NCI-H2107 (cell line): ENCODE results near the gene IQCM.

Experiments used
- DNase-seq: peaks from one replicate; lab custom pipeline; 2025; lab: John Stamatoyannopoulos, UW

IQCM gene

GRCh38 chr4:149815743-149816142, at the start of gene IQCM:
Gene IQCM (minus strand): TSS chr4:149815843. CDS start chr4:149742691, 73,152 bp downstream.
- DNase-seq = no peak

GRCh38 chr4:149857446-149857845, 41.8 kb upstream of the IQCM start:
- no peak for DNase-seq

DNA sequence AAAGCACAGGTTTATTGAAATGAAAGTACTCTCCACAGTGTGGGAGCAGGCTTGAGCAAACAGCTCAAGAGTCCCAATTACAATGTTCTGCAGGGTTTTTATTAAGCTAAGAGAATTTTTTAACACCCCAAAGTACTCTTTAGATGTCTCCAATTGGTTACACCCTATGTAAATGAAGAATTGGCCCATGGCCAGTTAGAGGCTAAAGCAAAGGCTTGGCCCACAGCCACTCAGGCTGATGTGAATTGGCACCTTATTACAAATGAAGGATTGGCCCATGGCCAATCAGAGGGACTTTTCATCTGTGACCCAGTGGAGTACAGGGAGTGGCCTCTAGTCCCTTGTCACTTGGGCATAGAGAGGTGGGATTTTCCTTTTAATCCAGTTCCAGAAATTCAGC, 30.1 kb upstream of the IQCM start:
- DNase-seq = no peak

GRCh38 chr4:149841686-149842085, 26.0 kb upstream of the IQCM start:
- no peak for DNase-seq

DNA sequence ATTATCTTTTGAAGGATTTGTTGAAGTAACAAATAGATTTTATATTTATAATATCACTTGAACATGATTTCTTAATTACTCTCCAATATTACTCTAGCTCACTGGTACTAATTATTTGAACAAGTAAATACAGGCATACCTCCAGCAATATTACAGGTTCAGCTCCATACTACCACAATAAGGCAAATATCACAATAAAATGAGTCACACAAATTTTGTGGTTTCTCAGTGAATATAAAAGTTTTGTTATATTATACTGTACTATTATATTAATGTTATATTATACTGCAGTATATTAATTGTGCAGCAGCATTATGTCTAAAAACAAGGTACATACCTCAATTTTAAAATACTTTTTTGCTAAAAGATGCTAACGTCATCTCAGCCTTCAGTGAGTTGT, 22.4 kb upstream of the IQCM start:
- no peak for DNase-seq

- no peak for DNase-seq
These were observed 20.9 kb upstream of the IQCM start for GRCh38 chr4:149836546-149836945.

- no peak for DNase-seq
These were observed 19.6 kb upstream of the IQCM start for GRCh38 chr4:149835280-149835679.

GRCh38 chr4:149831656-149832208, 16.1 kb upstream of the IQCM start:
- no peak for DNase-seq

DNA sequence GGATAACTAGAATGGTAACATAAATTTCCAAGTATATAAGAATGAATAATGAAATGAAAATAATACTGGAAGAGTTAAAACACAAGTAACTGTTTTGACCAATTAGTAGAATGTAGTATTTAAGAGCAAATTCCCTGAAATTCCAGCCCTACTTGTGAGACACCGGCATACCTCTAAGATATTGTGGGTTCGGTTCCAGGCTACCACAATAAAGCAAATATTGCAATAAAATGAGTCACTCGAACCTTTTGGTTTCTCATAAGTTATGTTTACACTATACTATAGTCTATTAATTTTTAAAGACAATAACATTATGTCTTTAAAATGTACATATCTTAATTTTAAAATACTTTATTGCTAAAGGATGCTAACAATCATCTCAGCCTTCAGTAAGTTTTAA, 15.2 kb upstream of the IQCM start:
- DNase-seq = no peak

DNA sequence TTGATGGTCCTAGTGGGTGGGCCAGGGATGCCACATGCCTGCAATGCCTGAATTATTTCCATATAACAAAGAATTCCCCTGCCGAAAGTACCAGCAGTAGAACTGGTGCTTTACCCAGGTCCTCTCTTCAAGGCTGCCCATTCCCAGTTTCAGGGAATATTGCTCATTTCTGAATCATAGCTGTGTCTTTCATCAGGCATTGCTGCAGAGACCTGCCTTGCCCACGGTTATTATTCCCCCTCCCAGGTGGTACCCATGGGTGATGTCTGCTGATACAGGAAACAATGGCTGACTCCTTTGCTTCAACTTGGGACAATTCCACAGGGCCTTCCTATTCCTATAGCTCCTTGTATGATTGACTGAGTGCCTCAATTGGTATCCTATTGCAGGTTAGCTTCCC, 9.7 kb upstream of the IQCM start:
- DNase-seq = no peak

DNA sequence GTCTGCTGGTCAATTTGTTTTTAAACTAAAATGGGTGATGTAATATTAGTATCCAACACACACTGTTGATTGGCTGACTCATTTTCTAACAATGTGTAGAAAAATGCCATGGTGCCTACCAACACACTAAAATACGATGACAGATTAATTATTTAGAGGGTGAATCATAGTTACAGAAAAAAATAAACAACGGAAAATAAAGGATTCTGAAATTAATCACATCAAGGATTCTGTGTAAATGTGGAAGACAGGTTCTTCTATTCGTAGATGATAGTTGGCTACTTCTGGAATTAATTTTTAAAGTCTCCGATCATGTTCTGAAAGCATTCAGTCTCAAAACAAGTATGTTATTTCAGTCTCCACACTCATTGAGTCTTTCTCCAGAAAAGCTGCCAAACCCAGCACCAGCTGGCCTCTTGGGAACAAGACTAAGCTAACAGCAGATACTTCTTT, 8.2 kb upstream of the IQCM start:
- no peak for DNase-seq

GRCh38 chr4:149801416-149801815, 14.2 kb downstream of the IQCM start:
- no peak for DNase-seq

GRCh38 chr4:149799546-149799945, 16.1 kb downstream of the IQCM start:
- DNase-seq = no peak

- DNase-seq = no peak
These were observed 19.3 kb downstream of the IQCM start for GRCh38 chr4:149796381-149796780.

GRCh38 chr4:149795256-149795655, 20.4 kb downstream of the IQCM start:
- DNase-seq = no peak

DNA sequence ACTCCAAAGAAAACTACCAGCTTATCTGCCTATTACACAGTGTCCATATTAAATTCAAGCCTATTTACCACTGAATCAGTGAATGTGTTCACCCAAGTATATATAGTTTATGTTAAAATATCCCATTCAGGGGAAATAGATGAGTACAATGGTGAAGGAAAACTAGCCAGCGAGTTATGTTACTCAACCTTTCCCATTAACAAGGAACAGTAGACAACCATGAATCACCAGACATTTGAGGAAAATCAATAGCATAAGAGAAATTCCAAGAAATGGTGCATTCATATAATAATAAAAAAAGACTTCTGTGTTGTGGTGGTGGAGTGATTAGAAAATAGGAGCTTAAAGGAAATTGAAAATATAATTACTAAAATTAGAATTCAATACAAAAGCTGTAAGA, 21.3 kb downstream of the IQCM start:
- DNase-seq = no peak

DNA sequence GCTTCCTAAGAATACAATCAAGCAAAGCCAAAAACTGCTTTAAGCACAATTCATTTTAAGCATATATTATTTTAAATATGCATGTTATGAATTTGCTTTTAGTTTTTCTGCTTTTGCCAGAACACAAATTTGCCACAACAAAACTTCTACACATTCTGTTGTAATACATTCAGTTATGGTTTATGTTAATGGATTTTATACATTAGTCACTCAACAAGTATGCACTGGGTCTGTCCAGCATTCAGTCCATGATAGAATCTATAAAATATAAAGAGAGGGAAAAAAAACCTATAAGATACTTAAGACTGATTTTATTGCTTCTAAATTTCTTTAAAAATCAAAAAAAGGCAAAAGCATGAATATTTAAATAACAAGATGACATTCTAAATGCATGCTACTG, 22.2 kb downstream of the IQCM start:
- DNase-seq = no peak

GRCh38 chr4:149791851-149792250, 23.8 kb downstream of the IQCM start:
- DNase-seq = no peak

GRCh38 chr4:149790172-149790907, 25.3 kb downstream of the IQCM start:
- DNase-seq = no peak

- no peak for DNase-seq
These were observed 27.3 kb downstream of the IQCM start for GRCh38 chr4:149788300-149788699.

GRCh38 chr4:149785696-149786431, 29.8 kb downstream of the IQCM start:
- DNase-seq = no peak

DNA sequence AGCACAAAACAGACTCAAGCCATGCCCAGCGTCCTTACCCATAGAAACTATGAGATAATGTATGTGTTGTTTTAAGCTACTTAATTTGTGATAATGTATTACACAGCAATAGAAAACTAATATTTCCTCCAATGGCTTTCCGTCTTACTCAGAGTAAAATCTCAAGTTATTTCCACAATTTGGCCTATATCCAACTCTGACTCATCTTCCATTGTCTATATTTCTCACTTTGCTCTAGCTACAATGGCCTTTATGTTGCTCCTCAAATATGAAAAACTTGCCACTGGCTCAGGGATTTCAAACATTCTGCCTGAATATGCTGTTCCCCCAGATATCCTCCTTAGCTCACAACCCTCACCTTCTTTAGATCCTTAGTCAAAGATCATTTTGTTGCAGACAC, 31.6 kb downstream of the IQCM start:
- no peak for DNase-seq

DNA sequence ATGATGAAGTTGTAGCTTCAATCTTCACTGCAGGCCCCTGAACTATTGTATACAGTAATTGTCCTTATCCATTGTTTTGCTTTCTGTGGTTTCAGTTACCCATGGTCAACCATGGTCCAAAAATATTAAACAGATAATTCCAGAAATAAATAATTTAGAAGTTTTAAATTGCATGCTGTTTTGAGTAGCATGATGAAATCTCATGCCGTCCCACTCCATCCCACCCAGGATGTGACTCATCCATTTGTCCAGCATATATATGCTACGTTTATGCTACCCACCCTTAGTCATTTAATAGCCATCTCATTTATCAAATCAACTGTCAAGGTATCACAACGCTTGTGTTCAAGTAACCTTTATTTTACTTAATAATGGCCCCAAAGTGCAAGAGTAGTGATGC, 34.5 kb downstream of the IQCM start:
- no peak for DNase-seq
